Effector memory CD4-positive, alpha-beta T cell (primary cell): ENCODE measurements around the gene TOMT.

Experiments
- DNase-seq, 3 donors: peaks; one replicate each; pipeline ENCODE4 v3.0.0-alpha.2; 2020
- H3K27ac ChIP-seq: 2 replicates; pipeline ENCODE4 v1.7.0; 2013; ENCODE audit warnings: mild to moderate bottlenecking, low read length, moderate library complexity; ENCODE audit not compliant: insufficient read depth, poor library complexity, severe bottlenecking
- H3K27me3 ChIP-seq: replicated peaks from 2 replicates; pipeline ENCODE4 v1.7.0; 2013; ENCODE audit warnings: mild to moderate bottlenecking, low read length; ENCODE audit not compliant: insufficient read depth, control insufficient read depth, poor library complexity, severe bottlenecking
- H3K36me3 ChIP-seq: 2 replicates; pipeline ENCODE4 v1.7.0; 2013; ENCODE audit warnings: mild to moderate bottlenecking, low read length, moderate library complexity; ENCODE audit not compliant: control insufficient read depth, insufficient read depth
- H3K4me1 ChIP-seq: 2 replicates; pipeline ENCODE4 v1.7.0; 2013; ENCODE audit warnings: low read length, mild to moderate bottlenecking; ENCODE audit not compliant: control insufficient read depth, insufficient read depth, poor library complexity, severe bottlenecking
- H3K4me3 ChIP-seq: 2 replicates; pipeline ENCODE4 v1.7.0; 2013; ENCODE audit warnings: low read length, low read depth, mild to moderate bottlenecking; ENCODE audit not compliant: insufficient read depth, poor library complexity, severe bottlenecking
- H3K9me3 ChIP-seq: 2 replicates; pipeline ENCODE4 v1.7.0; 2013; ENCODE audit warnings: mild to moderate bottlenecking, low read length, moderate library complexity; ENCODE audit not compliant: control insufficient read depth

The TOMT gene

GRCh38 chr11:72085621-72086351, 19.9 kb upstream of the TOMT start:
- H3K27me3 ChIP-seq = no peaks in the 10 kb centered on the region
- H3K4me1 ChIP-seq = peaks cover 5% of the 10 kb centered on the region
- no peaks in the 10 kb centered on the region for H3K36me3 ChIP-seq
- H3K4me3 ChIP-seq = no peak overlapping the region
- H3K27ac ChIP-seq = no peak overlapping the region
- DNase-seq = no peak
- no peaks in the 10 kb centered on the region for H3K9me3 ChIP-seq

DNA sequence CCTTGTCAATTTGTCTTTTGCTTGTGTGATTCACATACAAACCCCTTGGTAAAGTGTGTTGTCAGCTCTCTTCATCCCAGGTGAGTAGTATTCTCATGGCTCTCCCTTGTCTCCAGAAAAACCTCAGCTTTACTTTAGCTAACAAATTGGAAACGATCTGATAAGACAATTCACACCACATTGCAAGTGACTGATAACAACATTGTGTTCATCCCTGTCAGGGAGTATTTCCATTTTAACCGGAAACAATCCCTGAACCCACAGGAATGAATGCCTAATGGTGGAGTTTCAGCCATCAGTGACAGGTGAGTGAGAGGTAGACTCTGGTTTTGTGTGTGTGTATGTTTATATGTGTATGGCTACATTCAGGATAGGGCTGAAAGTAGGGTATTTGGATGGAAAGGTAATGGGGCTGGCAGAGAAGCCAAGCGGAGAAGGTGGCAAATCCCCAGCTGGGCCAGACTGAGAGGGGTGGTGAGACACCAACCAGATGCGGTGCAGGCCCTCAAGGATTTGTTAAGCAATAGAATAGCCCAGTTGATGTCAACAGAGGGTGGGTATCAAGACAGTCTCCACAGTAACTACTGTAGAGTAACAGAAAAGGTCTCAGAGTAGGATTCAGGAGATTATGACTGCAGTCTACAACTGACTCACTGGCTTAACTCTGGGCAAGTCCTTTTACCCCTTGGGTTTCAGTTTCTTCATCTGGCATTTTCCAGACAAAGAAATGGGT, 17.5 kb upstream of the TOMT start:
- no peak overlapping the region for H3K4me3 ChIP-seq
- no peaks in the 10 kb centered on the region for H3K27me3 ChIP-seq
- no peaks in the 10 kb centered on the region for H3K9me3 ChIP-seq
- H3K27ac ChIP-seq = no peak overlapping the region
- H3K4me1 ChIP-seq = no peaks in the 10 kb centered on the region
- H3K36me3 ChIP-seq = no peaks in the 10 kb centered on the region
- no peak for DNase-seq

GRCh38 chr11:72091292-72091691, 14.4 kb upstream of the TOMT start:
- peak; percentile 27 to 53 (median 48) for DNase-seq
- Histone ChIP-seq H3K27me3 (no peaks in the 10 kb centered on the region), H3K9me3 (no peaks in the 10 kb centered on the region), H3K4me3 (no peak overlapping the region), H3K4me1 (no peaks in the 10 kb centered on the region), H3K27ac (no peak overlapping the region), H3K36me3 (peaks cover 9% of the 10 kb centered on the region)

DNA sequence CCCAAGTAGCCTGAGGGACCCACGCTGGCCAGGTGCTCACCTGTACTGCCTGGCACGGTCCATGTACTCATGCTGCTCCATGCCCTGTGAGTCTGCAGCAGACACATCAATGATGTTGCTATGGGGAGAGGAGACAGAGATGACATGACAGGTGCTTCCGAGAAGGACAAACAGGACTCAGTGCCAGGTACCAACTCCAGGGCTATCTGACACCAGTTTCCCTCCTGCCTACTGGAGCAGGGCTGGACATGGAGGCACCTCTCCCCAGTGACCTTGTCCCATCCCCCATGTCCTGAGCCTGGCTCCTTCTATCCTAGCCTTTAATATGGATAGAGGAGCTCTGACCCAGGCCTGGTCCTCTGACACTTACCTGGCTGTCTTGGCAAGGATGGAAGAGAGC, 7.0 kb upstream of the TOMT start:
- no peak for DNase-seq
- Histone ChIP-seq H3K36me3 (peaks cover 40% of the 10 kb centered on the region), H3K4me1 (peaks cover 11% of the 10 kb centered on the region), H3K4me3 (no peak overlapping the region), H3K27ac (no peak overlapping the region), H3K27me3 (no peaks in the 10 kb centered on the region), H3K9me3 (no peaks in the 10 kb centered on the region)

GRCh38 chr11:72100009-72100408, 5.7 kb upstream of the TOMT start:
- Histone ChIP-seq H3K4me1 (peaks cover 17% of the 10 kb centered on the region), H3K27ac (no peak overlapping the region)

DNA sequence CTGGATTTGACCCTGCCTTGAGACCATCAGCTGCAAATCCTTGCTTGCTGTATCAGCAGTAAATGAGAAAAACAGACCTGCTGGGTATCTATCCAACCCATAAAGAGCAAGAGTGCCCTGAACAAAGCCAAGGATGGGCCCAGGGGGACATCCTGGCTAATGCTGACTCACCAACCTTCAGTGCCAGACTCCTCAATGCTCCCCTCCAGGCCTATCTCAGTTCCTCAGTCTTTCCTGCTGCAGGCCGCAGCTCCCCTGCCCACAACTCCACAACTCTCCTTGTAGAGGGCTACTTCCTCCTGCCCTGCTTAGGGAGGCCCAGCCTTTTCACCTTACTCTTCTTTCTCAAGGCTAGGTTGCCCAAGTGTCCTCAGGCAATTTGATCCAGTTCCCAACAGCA, 5.3 kb upstream of the TOMT start:
- peaks cover 31% of the 10 kb centered on the region for H3K36me3 ChIP-seq
- H3K4me3 ChIP-seq = no peak overlapping the region
- no peak for DNase-seq
- no peak overlapping the region for H3K27ac ChIP-seq
- no peaks in the 10 kb centered on the region for H3K27me3 ChIP-seq
- H3K9me3 ChIP-seq = no peaks in the 10 kb centered on the region
- peaks cover 17% of the 10 kb centered on the region for H3K4me1 ChIP-seq

More at GRCh38 chr11:72100009-72100408, 5.7 kb upstream of the TOMT start:
- Histone ChIP-seq H3K9me3 (no peaks in the 10 kb centered on the region), H3K4me3 (no peak overlapping the region), H3K27me3 (no peaks in the 10 kb centered on the region), H3K36me3 (peaks cover 32% of the 10 kb centered on the region)
- no peak for DNase-seq

GRCh38 chr11:72102162-72102561, 3.6 kb upstream of the TOMT start:
- no peaks in the 10 kb centered on the region for H3K27me3 ChIP-seq
- peak overlapping the region; percentile 77 for H3K4me3 ChIP-seq
- peak overlapping the region; percentile 84 for H3K27ac ChIP-seq
- no peak for DNase-seq
- peaks cover 17% of the 10 kb centered on the region for H3K4me1 ChIP-seq
- H3K9me3 ChIP-seq = no peaks in the 10 kb centered on the region
- peaks cover 26% of the 10 kb centered on the region for H3K36me3 ChIP-seq

GRCh38 chr11:72102631-72102945, 3.1 kb upstream of the TOMT start:
- Histone ChIP-seq H3K4me3 (peak overlapping the region; percentile 77), H3K27me3 (no peaks in the 10 kb centered on the region), H3K36me3 (peaks cover 21% of the 10 kb centered on the region), H3K27ac (peak overlapping the region; percentile 84), H3K4me1 (peaks cover 17% of the 10 kb centered on the region), H3K9me3 (no peaks in the 10 kb centered on the region)
- no peak for DNase-seq

- Histone ChIP-seq H3K4me3 (peak within 1 kb of the TSS; percentile 77), H3K27me3 (no peaks in the 10 kb centered on the region), H3K27ac (peak within 1 kb of the TSS; percentile 84), H3K4me1 (peaks cover 17% of the 10 kb centered on the region), H3K36me3 (peaks cover 16% of the 10 kb centered on the region), H3K9me3 (no peaks in the 10 kb centered on the region)
- peak; percentile 94 to 97 (median 96) for DNase-seq
Measured at GRCh38 chr11:72102946-72103753, 2.6 kb upstream of the TOMT start, which contains the start of gene LAMTOR1. Gene LAMTOR1, minus strand, starts transcription at chr11:72103297. Its CDS starts 73 bp downstream, at chr11:72103224.
